HepG2 (cell line): Measurements from ENCODE around the gene CTRB2.

Experiments
- E2F1 ChIP-seq: sonication (generic); formaldehyde crosslinking; IDR thresholded peaks from 2 replicates; pipeline ENCODE4 v1.5.0; 2020; ENCODE audit warnings: missing genetic modification reagents
- ESRRA ChIP-seq: sonication (generic); formaldehyde crosslinking; IDR thresholded peaks from 2 replicates; pipeline ENCODE4 v1.5.1; 2020; ENCODE audit warnings: mild to moderate bottlenecking, low read depth, missing genetic modification reagents
- MAX ChIP-seq: IDR thresholded peaks from 2 replicates; pipeline ENCODE4 v1.6.1; 2012; ENCODE audit warnings: inconsistent platforms
- SP1 ChIP-seq, 2 experiments: fragments of 450-650 bp in 1 of 2; sonication (generic) in 1 of 2; formaldehyde crosslinking in 1 of 2; IDR thresholded peaks; 2 replicates each; pipeline versions ENCODE4 v1.4.0 to v1.6.1; 2016 to 2020; ENCODE audit warnings: missing genetic modification reagents in 1 of 2
- USF2 ChIP-seq, 2 experiments: sonication (generic) in 1 of 2; formaldehyde crosslinking in 1 of 2; IDR thresholded peaks; 2 replicates each; pipeline versions ENCODE4 v1.5.1 to v1.6.1; 2011 to 2020; ENCODE audit warnings: borderline replicate concordance in 1 of 2, low read depth in 1 of 2, low read length in 1 of 2, mild to moderate bottlenecking in 1 of 2, missing genetic modification reagents in 1 of 2, moderate library complexity in 1 of 2
- TF ChIP-seq, protein P1 (sequence below): IDR thresholded peaks from 2 replicates; pipeline ENCODE4 v1.6.1; 2012; ENCODE audit warnings: low read depth, low read length, improper control_type of control experiment
- TF ChIP-seq, protein P2 (sequence below): sonication (generic); formaldehyde crosslinking; IDR thresholded peaks from 2 replicates; pipeline ENCODE4 v1.5.0; 2020; ENCODE audit warnings: mild to moderate bottlenecking, missing genetic modification reagents, moderate library complexity

GRCh38 chr16:75248142-75248535 is 41.2 kb upstream of the CTRB2 start:
- TF ChIP-seq, protein P1, sequence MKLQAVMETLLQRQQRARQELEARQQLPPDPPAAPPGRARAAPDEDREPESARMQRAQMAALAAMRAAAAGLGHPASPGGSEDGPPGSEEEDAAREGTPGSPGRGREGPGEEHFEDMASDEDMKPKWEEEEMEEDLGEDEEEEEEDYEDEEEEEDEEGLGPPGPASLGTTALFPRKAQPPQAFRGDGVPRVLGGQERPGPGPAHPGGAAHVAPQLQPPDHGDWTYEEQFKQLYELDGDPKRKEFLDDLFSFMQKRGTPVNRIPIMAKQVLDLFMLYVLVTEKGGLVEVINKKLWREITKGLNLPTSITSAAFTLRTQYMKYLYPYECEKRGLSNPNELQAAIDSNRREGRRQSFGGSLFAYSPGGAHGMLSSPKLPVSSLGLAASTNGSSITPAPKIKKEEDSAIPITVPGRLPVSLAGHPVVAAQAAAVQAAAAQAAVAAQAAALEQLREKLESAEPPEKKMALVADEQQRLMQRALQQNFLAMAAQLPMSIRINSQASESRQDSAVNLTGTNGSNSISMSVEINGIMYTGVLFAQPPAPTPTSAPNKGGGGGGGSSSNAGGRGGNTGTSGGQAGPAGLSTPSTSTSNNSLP = no peak
- TF ChIP-seq MAX (no peak; the same call in 1 of the 2 replicates), USF2 (IDR thresholded peaks at IDR 0.05; ENCODE audit: low read depth, low read length) (no peak), USF2 (CRISPR knock-in tag; IDR thresholded peaks at IDR 0.05; ENCODE audit: borderline replicate concordance) (no peak), SP1 (IDR thresholded peaks at IDR 0.05) (no peak), SP1 (CRISPR knock-in tag; IDR thresholded peaks at IDR 0.05) (no peak), ESRRA (CRISPR knock-in tag) (no peak), E2F1 (no peak)
- TF ChIP-seq, protein P2, sequence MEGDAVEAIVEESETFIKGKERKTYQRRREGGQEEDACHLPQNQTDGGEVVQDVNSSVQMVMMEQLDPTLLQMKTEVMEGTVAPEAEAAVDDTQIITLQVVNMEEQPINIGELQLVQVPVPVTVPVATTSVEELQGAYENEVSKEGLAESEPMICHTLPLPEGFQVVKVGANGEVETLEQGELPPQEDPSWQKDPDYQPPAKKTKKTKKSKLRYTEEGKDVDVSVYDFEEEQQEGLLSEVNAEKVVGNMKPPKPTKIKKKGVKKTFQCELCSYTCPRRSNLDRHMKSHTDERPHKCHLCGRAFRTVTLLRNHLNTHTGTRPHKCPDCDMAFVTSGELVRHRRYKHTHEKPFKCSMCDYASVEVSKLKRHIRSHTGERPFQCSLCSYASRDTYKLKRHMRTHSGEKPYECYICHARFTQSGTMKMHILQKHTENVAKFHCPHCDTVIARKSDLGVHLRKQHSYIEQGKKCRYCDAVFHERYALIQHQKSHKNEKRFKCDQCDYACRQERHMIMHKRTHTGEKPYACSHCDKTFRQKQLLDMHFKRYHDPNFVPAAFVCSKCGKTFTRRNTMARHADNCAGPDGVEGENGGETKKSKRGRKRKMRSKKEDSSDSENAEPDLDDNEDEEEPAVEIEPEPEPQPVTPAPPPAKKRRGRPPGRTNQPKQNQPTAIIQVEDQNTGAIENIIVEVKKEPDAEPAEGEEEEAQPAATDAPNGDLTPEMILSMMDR = no peak
